Loucy (cell line): ENCODE results near the gene SNX22.

ENCODE experiments used
- H2AFZ ChIP-seq: fragments of 200-600 bp; sonication (generic); 2 replicates; pipeline ENCODE4 v1.6.0; 2016; ENCODE audit warnings: antibody characterized with exemption, mild to moderate bottlenecking, low read length, moderate library complexity
- H3F3A ChIP-seq: fragments of 200-600 bp; 2 replicates; pipeline ENCODE4 v1.6.0; 2016; ENCODE audit warnings: antibody characterized with exemption, low read depth, mild to moderate bottlenecking
- H3K27me3 ChIP-seq: fragments of 200-600 bp; sonication (generic); 2 replicates; pipeline ENCODE4 v1.6.1; 2014; ENCODE audit warnings: low read length, mild to moderate bottlenecking; ENCODE audit not compliant: insufficient read depth, poor library complexity, severe bottlenecking
- H3K36me3 ChIP-seq: fragments of 200-600 bp; sonication (generic); 2 replicates; pipeline ENCODE4 v1.6.1; 2016; ENCODE audit warnings: low read length; ENCODE audit not compliant: insufficient read depth
- H3K4me1 ChIP-seq: fragments of 200-600 bp; sonication (generic); 2 replicates; pipeline ENCODE4 v1.5.1; 2014; ENCODE audit warnings: low read length, mild to moderate bottlenecking; ENCODE audit not compliant: insufficient read depth, poor library complexity, severe bottlenecking
- H3K4me2 ChIP-seq: fragments of 200-600 bp; sonication (generic); 2 replicates; pipeline ENCODE4 v1.6.0; 2014; ENCODE audit warnings: antibody characterized with exemption, low read length, low read depth, mild to moderate bottlenecking; ENCODE audit not compliant: poor library complexity, severe bottlenecking
- H3K4me3 ChIP-seq: fragments of 200-600 bp; sonication (generic); 2 replicates; pipeline ENCODE4 v1.5.1; 2014; ENCODE audit warnings: low read length, mild to moderate bottlenecking, mixed read lengths; ENCODE audit not compliant: poor library complexity, severe bottlenecking
- H3K79me2 ChIP-seq: fragments of 200-600 bp; sonication (generic); 2 replicates; pipeline ENCODE4 v1.6.1; 2014; ENCODE audit warnings: low read length; ENCODE audit not compliant: insufficient read depth
- H3K9ac ChIP-seq: fragments of 200-600 bp; sonication (generic); 2 replicates; pipeline ENCODE4 v1.6.0; 2014; ENCODE audit warnings: mild to moderate bottlenecking, low read depth, low read length, moderate library complexity; ENCODE audit not compliant: poor library complexity, severe bottlenecking
- H3K9me2 ChIP-seq: fragments of 200-600 bp; sonication (generic); replicated peaks from 2 replicates; pipeline ENCODE4 v1.6.1; 2016; ENCODE audit warnings: low read depth, low read length, mixed read lengths
- H3K9me3 ChIP-seq: fragments of 200-600 bp; sonication (generic); 2 replicates; pipeline ENCODE4 v1.6.1; 2014; ENCODE audit warnings: mild to moderate bottlenecking, antibody characterized with exemption, low read length, low read depth; ENCODE audit not compliant: insufficient read depth
- H4K20me1 ChIP-seq: fragments of 200-600 bp; sonication (generic); 2 replicates; pipeline ENCODE4 v1.6.0; 2014; ENCODE audit warnings: antibody characterized with exemption, low read length, mild to moderate bottlenecking; ENCODE audit not compliant: insufficient read depth, poor library complexity, severe bottlenecking
- CTCF ChIP-seq: fragments of 200-600 bp; sonication (generic); conservative IDR thresholded peaks from 2 replicates; pipeline ENCODE4 v1.5.1; 2014; ENCODE audit warnings: mild to moderate bottlenecking, antibody characterized with exemption, low read length
- EZH2phosphoT487 ChIP-seq: fragments of 200-600 bp; IDR thresholded peaks from 2 replicates; pipeline ENCODE4 v1.6.1; 2018; ENCODE audit warnings: antibody characterized with exemption, mild to moderate bottlenecking, moderate library complexity, borderline replicate concordance

SNX22 gene

GRCh38 chr15:64155802-64156651 lies 4.5 kb downstream of the SNX22 start:
- Histone ChIP-seq H3F3A (peaks cover 2% of the 10 kb centered on the region; the same call in 1 of the 2 replicates), H3K9me3 (no peaks in the 10 kb centered on the region), H3K4me1 (peaks cover 22% of the 10 kb centered on the region), H3K4me2 (no peak overlapping the region), H2AFZ (no peak overlapping the region), H3K79me2 (peaks cover 31% of the 10 kb centered on the region), H3K9ac (no peak overlapping the region), H3K9me2 (no peaks in the 10 kb centered on the region), H3K4me3 (no peak overlapping the region), H3K36me3 (peaks cover 55% of the 10 kb centered on the region; the same call in 1 of the 2 replicates), H4K20me1 (peaks cover 29% of the 10 kb centered on the region), H3K27me3 (no peaks in the 10 kb centered on the region)
- TF ChIP-seq CTCF = no peak
- TF ChIP-seq EZH2phosphoT487 = no peak

- H3K9me3 ChIP-seq = no peaks in the 10 kb centered on the region
- H3K4me2 ChIP-seq = no peak overlapping the region
- peaks cover 2% of the 10 kb centered on the region; the same call in 1 of the 2 replicates for H3F3A ChIP-seq
- no peak overlapping the region for H3K4me3 ChIP-seq
- peaks cover 55% of the 10 kb centered on the region; the same call in 1 of the 2 replicates for H3K36me3 ChIP-seq
- H3K9ac ChIP-seq = no peak overlapping the region
- no peaks in the 10 kb centered on the region for H3K9me2 ChIP-seq
- H2AFZ ChIP-seq = no peak overlapping the region
- no peak for TF ChIP-seq CTCF
- TF ChIP-seq EZH2phosphoT487 = no peak
- no peaks in the 10 kb centered on the region for H3K27me3 ChIP-seq
- peaks cover 25% of the 10 kb centered on the region for H3K4me1 ChIP-seq
- peaks cover 36% of the 10 kb centered on the region for H4K20me1 ChIP-seq
- H3K79me2 ChIP-seq = peaks cover 39% of the 10 kb centered on the region
Observed at GRCh38 chr15:64156652-64157331, 5.3 kb downstream of the SNX22 start.

GRCh38 chr15:64157599-64158125 lies 6.1 kb downstream of the SNX22 start:
- Histone ChIP-seq H3K9me3 (no peaks in the 10 kb centered on the region), H3K79me2 (peaks cover 47% of the 10 kb centered on the region), H3K36me3 (peaks cover 55% of the 10 kb centered on the region; the same call in 1 of the 2 replicates), H3K27me3 (no peaks in the 10 kb centered on the region), H3K4me3 (no peak overlapping the region), H3K9ac (no peak overlapping the region), H2AFZ (no peak overlapping the region), H3F3A (peaks cover 2% of the 10 kb centered on the region; the same call in 1 of the 2 replicates), H3K9me2 (no peaks in the 10 kb centered on the region), H3K4me1 (peaks cover 30% of the 10 kb centered on the region), H4K20me1 (peaks cover 44% of the 10 kb centered on the region), H3K4me2 (no peak overlapping the region)
- no peak for TF ChIP-seq EZH2phosphoT487
- no peak for TF ChIP-seq CTCF
